Adrenal gland (tissue), 12 donors: ENCODE measurements around the gene SERTAD2. TPM values are rescaled to one million over a fixed set of nuclear protein-coding genes. Genes with fewer than 3 reads are reported as not detected.

Experiments
- DNase-seq, 7 donors: peaks; one replicate each; pipeline ENCODE4 v3.0.0-alpha.2; 2019 to 2020
- H3K27ac ChIP-seq, 5 donors: fragments of 200-600 bp; sonication (generic) in 4 of 5; 1 replicate in 3 of 5; 2 replicates in 2 of 5; pipeline versions ENCODE4 v1.5.1 to v1.8.0; 2016 to 2020; ENCODE audit warnings: mild to moderate bottlenecking in 1 of 5
- H3K27me3 ChIP-seq: fragments of 200-600 bp; 2 replicates; pipeline ENCODE4 v1.8.0; 2021
- H3K36me3 ChIP-seq, 2 donors: fragments of 200-600 bp; replicated peaks in 1 of 2; 1 replicate in 1 of 2; 2 replicates in 1 of 2; pipeline versions ENCODE4 v1.5.1 to v1.8.0; 2018 to 2022
- H3K4me1 ChIP-seq, 2 donors: fragments of 200-600 bp; replicated peaks in 1 of 2; 1 replicate in 1 of 2; 2 replicates in 1 of 2; pipeline versions ENCODE4 v1.5.1 to v1.8.0; 2018 to 2021
- H3K4me3 ChIP-seq, 4 donors: fragments of 200-600 bp; sonication (generic) in 3 of 4; one replicate each; pipeline ENCODE4 v1.5.1; 2016 to 2018
- H3K9me3 ChIP-seq, 3 donors: fragments of 200-600 bp; sonication (generic) in 1 of 3; replicated peaks in 1 of 3; 1 replicate in 2 of 3; 2 replicates in 1 of 3; pipeline versions ENCODE4 v1.5.1 to v1.8.0; 2016 to 2021
- POLR2A ChIP-seq, 2 donors: fragments of 450-650 bp; IDR thresholded peaks; one replicate each; pipeline ENCODE4 v1.6.1; 2017; ENCODE audit warnings: antibody characterized with exemption in 2 of 2, mild to moderate bottlenecking in 2 of 2, moderate library complexity in 1 of 2
- WGBS, 4 donors: extraction: QIAGEN DNeasy Blood & Tissue Kit in 2 of 4; methylation state at CpG; one replicate each; pipeline versions ENCODE4 v1.1.5 to v1.1.7; 2013 to 2017; 5-methylcytosine and 5-hydroxymethylcytosine counted together
- intact Hi-C, 2 donors: fragments of 100-400 bp; cut with DNase I; formaldehyde crosslinking; loops; one replicate each; pipeline versions ENCODE4 v1.14.1 to v1.15.0; 2022 to 2023
- polyA plus RNA-seq, 3 donors: library from polyadenylated mRNA; stranded (reverse); fragments of 200-250 nt in 2 of 3; fragments of 350-450 nt in 1 of 3; fragmentation: Illumina TruSeq in 1 of 3; extraction: RNeasy Lipid Tissue Mini Kit (QIAGEN cat#74804) in 1 of 3; gene quantifications; one replicate each; pipeline ENCODE4 v1.2.3, GENCODE V29; 2013 to 2014
- total RNA-seq, 9 donors: library from RNA; depleted of rRNA in 4 of 9; stranded (reverse); fragments of >200 nt in 4 of 9; fragments of 120-200 nt in 1 of 9; fragmentation: NEBNext Ultra II Directional in 1 of 9; extraction: Animal tissue kit (Norgen Biotek cat#: 25700) in 1 of 9; gene quantifications; one replicate each; pipeline versions ENCODE4 v1.1.0 to v1.2.4, GENCODE V29; 2013 to 2023
- TF ChIP-seq, protein P1 (sequence below), 6 experiments: fragments of 450-650 bp in 4 of 6; fragments of 200-600 bp in 2 of 6; sonication (generic) in 1 of 6; IDR thresholded peaks; 1 replicate in 5 of 6; 2 replicates in 1 of 6; pipeline versions ENCODE4 v1.5.1 to v1.8.0; 2016 to 2021; ENCODE audit warnings: antibody characterized with exemption in 6 of 6, mild to moderate bottlenecking in 2 of 6, moderate library complexity in 1 of 6
- donor health status: healthy with polysubstance abuse.
- donor health status: Bipolar disorder and iron deficiency.
- donor health status: DM: yes; HTN: yes; CAD: no.
- donor health status: DM: no; HTN: no; CAD: no.
- donor health status: DM: no; HTN: no; CAD: no.
- donor health status: DM: yes; HTN: yes; CAD: no.

Gene SERTAD2
- total and polyA plus RNA-seq, 12 donors = 5.1 to 18.3 (median 11.3) TPM

DNA sequence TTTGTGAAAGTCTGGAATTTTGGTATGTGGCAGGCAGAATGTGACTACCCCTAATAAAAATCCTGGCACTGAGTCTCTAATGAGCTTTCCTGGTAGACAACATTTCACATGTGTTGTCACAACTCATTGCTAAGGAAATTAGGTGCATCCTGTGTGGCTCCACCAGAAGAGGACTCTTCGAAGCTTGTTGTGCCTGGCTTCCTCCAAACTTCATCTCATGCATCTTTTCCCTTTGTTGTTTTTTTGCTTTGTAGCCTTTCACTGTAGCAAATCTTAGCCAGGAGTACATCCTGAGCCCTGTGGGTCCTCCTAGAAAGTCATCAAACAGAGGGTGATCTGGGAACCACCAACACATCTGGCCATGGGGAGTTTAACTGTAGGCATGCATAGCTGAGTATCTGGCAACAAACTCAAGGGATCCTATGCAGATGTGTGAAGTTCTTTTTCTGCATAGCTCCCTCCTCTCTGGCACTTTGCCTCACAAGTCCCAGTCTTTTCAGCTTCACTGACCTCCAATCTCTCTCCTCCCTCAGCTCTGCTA, 42.1 kb upstream of the SERTAD2 start:
- Histone ChIP-seq H3K4me1 (no peaks in the 10 kb centered on the region), H3K27ac (no peak overlapping the region), H3K9me3 (no peaks in the 10 kb centered on the region), H3K4me3 (no peak overlapping the region), H3K36me3 (no peaks in the 10 kb centered on the region), H3K27me3 (no peaks in the 10 kb centered on the region)
- intact Hi-C loops = no loop called here
- 56 to 86% (median 74%) methylated on average over 1 of the region's 1 CpG for WGBS, 4 donors
- TF ChIP-seq, protein P1, sequence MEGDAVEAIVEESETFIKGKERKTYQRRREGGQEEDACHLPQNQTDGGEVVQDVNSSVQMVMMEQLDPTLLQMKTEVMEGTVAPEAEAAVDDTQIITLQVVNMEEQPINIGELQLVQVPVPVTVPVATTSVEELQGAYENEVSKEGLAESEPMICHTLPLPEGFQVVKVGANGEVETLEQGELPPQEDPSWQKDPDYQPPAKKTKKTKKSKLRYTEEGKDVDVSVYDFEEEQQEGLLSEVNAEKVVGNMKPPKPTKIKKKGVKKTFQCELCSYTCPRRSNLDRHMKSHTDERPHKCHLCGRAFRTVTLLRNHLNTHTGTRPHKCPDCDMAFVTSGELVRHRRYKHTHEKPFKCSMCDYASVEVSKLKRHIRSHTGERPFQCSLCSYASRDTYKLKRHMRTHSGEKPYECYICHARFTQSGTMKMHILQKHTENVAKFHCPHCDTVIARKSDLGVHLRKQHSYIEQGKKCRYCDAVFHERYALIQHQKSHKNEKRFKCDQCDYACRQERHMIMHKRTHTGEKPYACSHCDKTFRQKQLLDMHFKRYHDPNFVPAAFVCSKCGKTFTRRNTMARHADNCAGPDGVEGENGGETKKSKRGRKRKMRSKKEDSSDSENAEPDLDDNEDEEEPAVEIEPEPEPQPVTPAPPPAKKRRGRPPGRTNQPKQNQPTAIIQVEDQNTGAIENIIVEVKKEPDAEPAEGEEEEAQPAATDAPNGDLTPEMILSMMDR (IDR thresholded peaks at IDR 0.05) = no peak
- TF ChIP-seq POLR2A (IDR thresholded peaks at IDR 0.05) = no peak
- no peak for DNase-seq

DNA sequence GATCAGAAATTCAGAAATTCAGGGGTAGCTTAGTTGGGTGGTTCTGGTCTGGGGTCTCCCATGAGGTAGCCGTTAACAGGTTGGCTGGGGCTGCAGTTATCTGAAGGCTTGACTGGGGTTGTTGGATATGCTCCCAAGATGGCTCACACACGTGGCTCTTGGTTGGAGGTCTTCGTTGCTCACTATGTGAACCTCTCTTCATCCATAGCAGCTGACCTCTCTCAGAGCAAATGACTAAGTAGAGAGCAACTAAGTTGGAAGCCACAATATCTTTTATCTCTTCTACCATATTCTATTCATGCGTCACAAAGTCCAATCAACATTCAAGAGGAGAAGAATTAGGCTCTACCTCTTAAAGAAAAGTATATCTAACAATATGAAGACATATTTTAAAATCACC, 38.7 kb upstream of the SERTAD2 start:
- intact Hi-C loops = no loop called here
- no peaks in the 10 kb centered on the region for H3K36me3 ChIP-seq
- no peaks in the 10 kb centered on the region for H3K4me1 ChIP-seq
- no peaks in the 10 kb centered on the region for H3K9me3 ChIP-seq
- TF ChIP-seq, protein P1 (IDR thresholded peaks at IDR 0.05) = no peak
- TF ChIP-seq POLR2A (IDR thresholded peaks at IDR 0.05) = no peak
- WGBS, 4 donors = 67 to 88% (median 73%) methylated on average over 4 of the region's 4 CpGs
- H3K4me3 ChIP-seq = no peak overlapping the region
- H3K27ac ChIP-seq = no peak overlapping the region
- DNase-seq = no peak
- H3K27me3 ChIP-seq = no peaks in the 10 kb centered on the region

DNA sequence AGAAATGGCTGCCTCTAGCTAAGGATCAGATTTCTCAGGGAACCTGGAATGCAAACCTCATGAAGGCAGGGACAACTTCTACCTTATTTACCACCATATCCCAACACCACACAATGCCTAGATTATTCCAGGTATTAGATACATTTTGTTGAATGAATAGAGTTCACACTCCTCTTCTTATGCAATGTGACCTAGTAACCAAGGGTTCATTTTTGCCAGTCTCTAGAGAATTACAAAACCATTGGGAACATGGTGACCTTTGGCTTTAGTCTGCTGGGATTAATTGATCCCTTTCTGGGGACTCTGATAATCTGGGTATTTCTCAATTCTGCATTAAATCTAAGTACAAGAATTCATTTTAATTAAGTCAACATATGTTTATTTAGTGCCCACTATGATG, 35.2 kb upstream of the SERTAD2 start:
- intact Hi-C loops = no loop called here

GRCh38 chr2:64686283-64686956, 32.7 kb upstream of the SERTAD2 start:
- Histone ChIP-seq H3K27me3 (no peaks in the 10 kb centered on the region), H3K36me3 (no peaks in the 10 kb centered on the region), H3K27ac (no peak overlapping the region), H3K4me3 (no peak overlapping the region), H3K9me3 (no peaks in the 10 kb centered on the region), H3K4me1 (no peaks in the 10 kb centered on the region)
- 82 to 93% (median 90%) methylated on average over 5 of the region's 5 CpGs for WGBS, 4 donors
- TF ChIP-seq POLR2A (IDR thresholded peaks at IDR 0.05) = no peak
- TF ChIP-seq, protein P1 (IDR thresholded peaks at IDR 0.05) = no peak
- DNase-seq = peak in 1 of 7 donors; percentile 14
- intact Hi-C loops = no loop called here

More for the DNA sequence above, 35.2 kb upstream of the SERTAD2 start:
- Histone ChIP-seq H3K4me3 (no peak overlapping the region), H3K27me3 (no peaks in the 10 kb centered on the region), H3K36me3 (no peaks in the 10 kb centered on the region), H3K27ac (no peak overlapping the region), H3K4me1 (no peaks in the 10 kb centered on the region), H3K9me3 (no peaks in the 10 kb centered on the region)
- TF ChIP-seq, protein P1 (IDR thresholded peaks at IDR 0.05) = no peak
- no peak for TF ChIP-seq POLR2A (IDR thresholded peaks at IDR 0.05)
- no peak for DNase-seq
